ENCODE results near the gene KDM3B. TPM values are rescaled to one million over a fixed set of nuclear protein-coding genes. Genes with fewer than 3 reads are reported as not detected.
"Not testable (repeated sequence)": the region's sequence is repeated elsewhere in the genome, so short reads cannot be mapped to it uniquely, and the experiment has no call there.

Gene KDM3B
- total RNA-seq, 1 experiment from 2014 or later: 89.2 TPM

DNA sequence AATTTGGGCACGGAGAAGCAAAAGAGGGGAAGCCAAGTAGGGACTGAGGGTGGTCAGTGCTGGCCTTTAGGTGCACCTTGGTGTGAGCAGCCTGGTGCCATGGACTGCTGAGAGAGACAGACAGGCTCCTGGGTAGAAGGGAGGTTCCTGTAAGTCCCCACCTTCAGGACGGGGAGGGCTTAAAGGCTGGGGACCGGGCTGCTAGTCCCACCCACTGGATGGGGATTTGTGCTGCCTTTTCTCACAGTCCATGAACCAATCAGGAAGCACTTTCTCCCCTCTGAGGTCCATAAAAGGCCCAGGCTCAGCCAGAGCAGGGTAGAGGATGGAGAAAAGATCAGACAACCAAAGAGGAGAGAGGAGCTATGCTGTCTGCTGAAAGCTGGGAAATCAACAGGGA, 36.1 kb upstream of the KDM3B start:
- no peak overlapping the region for H3K9ac ChIP-seq (ENCODE audit: extremely low read depth, insufficient read length, low read length)
- H2AK5ac ChIP-seq (ENCODE audit: insufficient read length, low read length): no peak overlapping the region
- H3K9me3 ChIP-seq (ENCODE audit: control insufficient read depth, low read depth, low read length): no peaks in the 10 kb centered on the region
- H3K27me3 ChIP-seq (ENCODE audit: insufficient read depth, low read length): no peaks in the 10 kb centered on the region
- peak; percentile 49 for DNase-seq
- H3K4me1 ChIP-seq (ENCODE audit: insufficient read depth, low read length): no peaks in the 10 kb centered on the region
- H2BK12ac ChIP-seq (ENCODE audit: insufficient read length, low read depth, low read length): no peak overlapping the region
- no peak overlapping the region for H4K5ac ChIP-seq (ENCODE audit: insufficient read length, low read depth, low read length)
- no peak overlapping the region for H3K14ac ChIP-seq (ENCODE audit: insufficient read depth, low read length)
- no peaks in the 10 kb centered on the region for H3K79me1 ChIP-seq (ENCODE audit: insufficient read depth, low read depth, low read length, poor library complexity, severe bottlenecking)
- no peak overlapping the region for H3K27ac ChIP-seq (ENCODE audit: insufficient read length, low read depth, low read length)
- no peak overlapping the region for H3T11ph ChIP-seq (ENCODE audit: low read length)
- no peak overlapping the region for H2BK15ac ChIP-seq (ENCODE audit: low read depth, low read length)
- H4K20me1 ChIP-seq (ENCODE audit: control insufficient read depth, insufficient read depth, insufficient read length): no peaks in the 10 kb centered on the region
- no peak overlapping the region for H3K18ac ChIP-seq (ENCODE audit: insufficient read length, low read depth, low read length)
- Mint-ChIP-seq H3K4me3 (no peak overlapping the region), H3K9me3 (no peaks in the 10 kb centered on the region), H3K36me3 (ENCODE audit: insufficient read depth in 1 of 3, low read depth in 3 of 3) (peaks cover 9 to 52% (median 46%) of the 10 kb centered on the region in 3 experiments; a peak in 6 of 7 replicates), H3K27ac (peak overlapping the region in 2 of 3 experiments; percentile 61 to 78; a peak in 3 of 7 replicates), H3K4me1 (no peaks in the 10 kb centered on the region), H3K27me3 (ENCODE audit: low read depth) (no peaks in the 10 kb centered on the region)
- no peak overlapping the region for H2BK5ac ChIP-seq (ENCODE audit: insufficient read length, low read length)
- no peak overlapping the region for H3K4me2 ChIP-seq (ENCODE audit: insufficient read depth, insufficient read length, low read length)
- no peaks in the 10 kb centered on the region for H3K23me2 ChIP-seq (ENCODE audit: insufficient read length, low read depth, low read length, poor library complexity, severe bottlenecking)
- H3K79me2 ChIP-seq (ENCODE audit: insufficient read depth, low read length): no peaks in the 10 kb centered on the region
- no peak overlapping the region for H2BK120ac ChIP-seq (ENCODE audit: low read depth, low read length, poor library complexity, severe bottlenecking)
- no peak overlapping the region for H3K56ac ChIP-seq (ENCODE audit: insufficient read length, low read depth, low read length)
- no peak overlapping the region for H2BK20ac ChIP-seq (ENCODE audit: low read depth, low read length, poor library complexity, severe bottlenecking)
- no peak overlapping the region for H2AFZ ChIP-seq (ENCODE audit: low read length)
- no CpG with 5 or more reads among the region's 3 CpGs for WGBS (ENCODE audit: extremely low coverage, insufficient read length, low lambda C conversion rate)
- TF ChIP-seq, protein P1, sequence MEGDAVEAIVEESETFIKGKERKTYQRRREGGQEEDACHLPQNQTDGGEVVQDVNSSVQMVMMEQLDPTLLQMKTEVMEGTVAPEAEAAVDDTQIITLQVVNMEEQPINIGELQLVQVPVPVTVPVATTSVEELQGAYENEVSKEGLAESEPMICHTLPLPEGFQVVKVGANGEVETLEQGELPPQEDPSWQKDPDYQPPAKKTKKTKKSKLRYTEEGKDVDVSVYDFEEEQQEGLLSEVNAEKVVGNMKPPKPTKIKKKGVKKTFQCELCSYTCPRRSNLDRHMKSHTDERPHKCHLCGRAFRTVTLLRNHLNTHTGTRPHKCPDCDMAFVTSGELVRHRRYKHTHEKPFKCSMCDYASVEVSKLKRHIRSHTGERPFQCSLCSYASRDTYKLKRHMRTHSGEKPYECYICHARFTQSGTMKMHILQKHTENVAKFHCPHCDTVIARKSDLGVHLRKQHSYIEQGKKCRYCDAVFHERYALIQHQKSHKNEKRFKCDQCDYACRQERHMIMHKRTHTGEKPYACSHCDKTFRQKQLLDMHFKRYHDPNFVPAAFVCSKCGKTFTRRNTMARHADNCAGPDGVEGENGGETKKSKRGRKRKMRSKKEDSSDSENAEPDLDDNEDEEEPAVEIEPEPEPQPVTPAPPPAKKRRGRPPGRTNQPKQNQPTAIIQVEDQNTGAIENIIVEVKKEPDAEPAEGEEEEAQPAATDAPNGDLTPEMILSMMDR (conservative IDR thresholded peaks at IDR 0.05): no peak
- no peak overlapping the region for H4K91ac ChIP-seq (ENCODE audit: insufficient read length, low read depth, low read length)
- H4K8ac ChIP-seq (replicated peaks; ENCODE audit: insufficient read length, low read depth, low read length): no peak overlapping the region
- no peak overlapping the region for H3K23ac ChIP-seq (ENCODE audit: insufficient read length, low read depth, low read length)
- no peak overlapping the region for H3K4ac ChIP-seq (ENCODE audit: low read depth, low read length)

DNA sequence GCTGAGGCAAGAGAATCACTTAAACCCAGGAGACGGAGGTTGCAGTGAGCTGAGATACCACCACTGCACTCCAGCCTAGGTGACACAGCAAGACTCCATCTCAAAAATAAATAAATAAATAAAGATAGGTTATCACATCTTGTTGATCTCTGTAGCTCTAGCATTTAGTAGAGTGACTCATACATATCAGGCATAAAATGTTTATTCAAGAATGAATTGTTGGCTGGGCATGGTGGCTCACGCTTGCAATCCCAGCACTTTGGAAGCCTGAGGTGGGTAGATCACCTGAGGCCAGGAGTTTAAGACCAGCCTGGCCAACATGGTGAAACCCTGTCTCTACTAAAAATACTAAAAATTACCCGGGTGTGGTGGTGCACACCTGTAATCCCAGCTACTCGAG, 34.3 kb upstream of the KDM3B start:
- H3K4me1 ChIP-seq (ENCODE audit: insufficient read depth, low read length); H3K4ac ChIP-seq (ENCODE audit: low read depth, low read length); H3K27me3 Mint-ChIP-seq (ENCODE audit: low read depth); H3K18ac ChIP-seq (ENCODE audit: insufficient read length, low read depth, low read length); H3K27me3 ChIP-seq (ENCODE audit: insufficient read depth, low read length); H2BK20ac ChIP-seq (ENCODE audit: low read depth, low read length, poor library complexity, severe bottlenecking); H4K8ac ChIP-seq (replicated peaks; ENCODE audit: insufficient read length, low read depth, low read length); H2BK15ac ChIP-seq (ENCODE audit: low read depth, low read length); H3K9me3 ChIP-seq (ENCODE audit: control insufficient read depth, low read depth, low read length); H4K5ac ChIP-seq (ENCODE audit: insufficient read length, low read depth, low read length); H3K79me1 ChIP-seq (ENCODE audit: insufficient read depth, low read depth, low read length, poor library complexity, severe bottlenecking); H3K23me2 ChIP-seq (ENCODE audit: insufficient read length, low read depth, low read length, poor library complexity, severe bottlenecking); H3K4me2 ChIP-seq (ENCODE audit: insufficient read depth, insufficient read length, low read length); H4K20me1 ChIP-seq (ENCODE audit: control insufficient read depth, insufficient read depth, insufficient read length); H3K14ac ChIP-seq (ENCODE audit: insufficient read depth, low read length); H2AFZ ChIP-seq (ENCODE audit: low read length); H3K9ac ChIP-seq (ENCODE audit: extremely low read depth, insufficient read length, low read length); H3K56ac ChIP-seq (ENCODE audit: insufficient read length, low read depth, low read length); H2BK5ac ChIP-seq (ENCODE audit: insufficient read length, low read length); H3K9me3 Mint-ChIP-seq; H4K91ac ChIP-seq (ENCODE audit: insufficient read length, low read depth, low read length); H3K27ac Mint-ChIP-seq; H2BK120ac ChIP-seq (ENCODE audit: low read depth, low read length, poor library complexity, severe bottlenecking); DNase-seq; H2AK5ac ChIP-seq (ENCODE audit: insufficient read length, low read length); H3K23ac ChIP-seq (ENCODE audit: insufficient read length, low read depth, low read length); H3K27ac ChIP-seq (ENCODE audit: insufficient read length, low read depth, low read length); H3K4me3 Mint-ChIP-seq; H3K4me1 Mint-ChIP-seq; H2BK12ac ChIP-seq (ENCODE audit: insufficient read length, low read depth, low read length); H3K79me2 ChIP-seq (ENCODE audit: insufficient read depth, low read length); H3T11ph ChIP-seq (ENCODE audit: low read length): not testable (repeated sequence)
- H3K36me3 Mint-ChIP-seq (ENCODE audit: insufficient read depth in 1 of 3, low read depth in 3 of 3): peaks cover 9 to 40% (median 33%) of the 10 kb centered on the region in 3 experiments; a peak in 6 of 7 replicates
- WGBS (ENCODE audit: extremely low coverage, insufficient read length, low lambda C conversion rate): no CpG with 5 or more reads among the region's 4 CpGs
